Coronary artery (tissue), 2 donors: ENCODE results near the gene CDC42EP3.

Experiments
- DNase-seq: peaks from one replicate; pipeline ENCODE4 v3.0.0-alpha.2; 2017; ENCODE audit warnings: low spot score
- H3K27ac ChIP-seq, 2 donors: fragments of 200-600 bp; sonication (generic); one replicate each; pipeline ENCODE4 v1.5.1; 2016 to 2019
- H3K4me3 ChIP-seq: fragments of 200-600 bp; sonication (generic); 2 replicates; pipeline ENCODE4 v1.5.1; 2016; ENCODE audit warnings: mild to moderate bottlenecking, moderate library complexity
- CTCF ChIP-seq: fragments of 200-600 bp; sonication (generic); IDR thresholded peaks from one replicate; pipeline ENCODE4 v1.5.1; 2019; ENCODE audit warnings: antibody characterized with exemption

CDC42EP3 gene

GRCh38 chr2:37671009-37671815 lies at the start of gene CDC42EP3:
TSS of gene CDC42EP3 (minus strand) at chr2:37671642. CDS start at chr2:37646587, 25,055 bp downstream.
- Histone ChIP-seq H3K27ac (peak within 1 kb of the TSS; percentile 80 to 98), H3K4me3 (peak within 1 kb of the TSS; percentile 99)
- no peak for TF ChIP-seq CTCF
- peak; percentile 79 for DNase-seq

GRCh38 chr2:37721201-37721560 lies 49.7 kb upstream of the CDC42EP3 start:
- TF ChIP-seq CTCF, result no peak
- no peak for DNase-seq
- Histone ChIP-seq H3K4me3 (no peak overlapping the region), H3K27ac (no peak overlapping the region)

GRCh38 chr2:37720533-37721200 lies 49.2 kb upstream of the CDC42EP3 start:
- H3K4me3 ChIP-seq, result no peak overlapping the region
- no peak overlapping the region for H3K27ac ChIP-seq
- TF ChIP-seq CTCF, result no peak
- DNase-seq, result no peak

GRCh38 chr2:37718515-37719161 lies 47.2 kb upstream of the CDC42EP3 start:
- Histone ChIP-seq H3K27ac (no peak overlapping the region), H3K4me3 (no peak overlapping the region)
- DNase-seq, result no peak
- TF ChIP-seq CTCF, result no peak

- no peak for TF ChIP-seq CTCF
- no peak for DNase-seq
- Histone ChIP-seq H3K4me3 (no peak overlapping the region), H3K27ac (no peak overlapping the region)
Observed at GRCh38 chr2:37713258-37713700, 41.8 kb upstream of the CDC42EP3 start.

GRCh38 chr2:37711831-37712230 lies 40.4 kb upstream of the CDC42EP3 start:
- Histone ChIP-seq H3K4me3 (no peak overlapping the region), H3K27ac (no peak overlapping the region)
- no peak for DNase-seq
- no peak for TF ChIP-seq CTCF
